Cardiac fibroblast (primary cell): ENCODE results near the gene PLAGL2.

Source experiments
- DNase-seq, 2 donors: peaks; one replicate each; pipeline versions ENCODE4 v3.0.0 to v3.0.0-alpha.2; 2010; ENCODE audit warnings: low read depth in 2 of 2
- H3K4me3 ChIP-seq, 2 donors: replicated peaks in 1 of 2; 1 replicate in 1 of 2; 2 replicates in 1 of 2; pipeline ENCODE4 v1.5.1; 2011; ENCODE audit warnings: low read depth in 2 of 2, low read length in 2 of 2, mild to moderate bottlenecking in 2 of 2, moderate library complexity in 1 of 2
- CTCF ChIP-seq: IDR thresholded peaks from one replicate; pipeline ENCODE4 v1.5.1; 2011; ENCODE audit warnings: low read depth, mild to moderate bottlenecking, low read length, inconsistent platforms

PLAGL2 gene

GRCh38 chr20:32224463-32224862 is 16.9 kb upstream of the PLAGL2 start:
- no peak for DNase-seq
- no peak for TF ChIP-seq CTCF
- no peak overlapping the region for H3K4me3 ChIP-seq

DNA sequence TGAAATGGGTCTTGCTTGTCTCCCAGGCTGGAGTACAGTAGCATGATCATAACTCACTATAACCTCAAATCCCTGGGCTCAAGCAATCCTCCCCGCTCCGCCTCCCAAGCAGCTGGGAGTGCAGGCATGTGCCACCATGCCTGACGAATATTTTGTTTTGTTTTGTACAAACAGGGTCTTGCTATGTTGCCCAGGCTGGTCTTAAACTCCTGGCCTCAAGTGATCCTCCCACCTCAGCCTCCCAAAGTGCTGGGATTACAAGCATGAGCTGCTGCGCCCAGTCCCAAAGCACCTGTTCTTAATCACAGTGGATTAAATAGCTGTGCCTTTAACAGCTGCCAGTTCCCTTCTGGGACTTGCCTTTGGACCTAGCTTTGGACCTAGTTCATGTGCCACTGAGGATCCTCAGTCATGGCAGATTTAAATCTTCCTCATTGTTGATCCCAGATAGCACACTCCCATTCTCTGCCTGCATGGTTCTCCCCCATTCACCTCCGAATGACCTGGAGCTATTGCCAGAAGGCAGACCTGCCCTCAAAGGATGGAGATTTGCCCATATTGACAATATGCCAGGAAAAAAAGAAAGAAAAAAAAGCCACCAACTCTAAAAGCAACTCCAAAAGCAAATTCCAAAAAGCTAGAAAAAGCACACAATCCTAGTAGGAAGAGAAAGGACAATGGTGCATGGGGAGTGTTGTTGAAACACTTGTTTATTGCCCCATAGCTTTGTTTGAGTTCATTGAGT is 10.8 kb upstream of the PLAGL2 start:
- no peak overlapping the region for H3K4me3 ChIP-seq
- no peak for DNase-seq
- TF ChIP-seq CTCF: no peak

- TF ChIP-seq CTCF: no peak
- H3K4me3 ChIP-seq: no peak overlapping the region
These were observed 8.9 kb upstream of the PLAGL2 start for GRCh38 chr20:32216179-32217142.

GRCh38 chr20:32215729-32216128 is 8.2 kb upstream of the PLAGL2 start:
- no peak for DNase-seq
- no peak overlapping the region for H3K4me3 ChIP-seq
- no peak for TF ChIP-seq CTCF

More at GRCh38 chr20:32216179-32217142, 8.9 kb upstream of the PLAGL2 start:
- no peak for DNase-seq

DNA sequence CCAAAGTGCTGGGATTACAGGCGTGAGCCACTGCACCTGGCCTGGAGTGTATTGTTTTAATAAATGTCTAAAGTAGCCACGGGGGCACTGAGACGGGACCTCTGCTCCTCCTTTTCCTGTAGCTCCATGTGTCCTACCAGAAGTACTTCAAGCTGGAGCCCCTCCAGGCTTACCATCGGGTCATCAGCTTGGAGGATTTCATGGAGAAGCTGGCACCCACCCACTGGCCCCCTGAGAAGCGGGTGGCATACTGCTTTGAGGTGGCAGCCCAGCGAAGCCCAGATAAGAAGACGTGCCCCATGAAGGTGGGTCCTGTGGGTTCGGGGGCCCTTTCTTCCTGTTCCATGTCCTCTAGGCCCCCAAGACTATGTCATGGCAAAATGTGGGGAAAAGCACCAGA is 7.6 kb upstream of the PLAGL2 start:
- no peak for TF ChIP-seq CTCF
- no peak overlapping the region for H3K4me3 ChIP-seq
- DNase-seq: no peak

DNA sequence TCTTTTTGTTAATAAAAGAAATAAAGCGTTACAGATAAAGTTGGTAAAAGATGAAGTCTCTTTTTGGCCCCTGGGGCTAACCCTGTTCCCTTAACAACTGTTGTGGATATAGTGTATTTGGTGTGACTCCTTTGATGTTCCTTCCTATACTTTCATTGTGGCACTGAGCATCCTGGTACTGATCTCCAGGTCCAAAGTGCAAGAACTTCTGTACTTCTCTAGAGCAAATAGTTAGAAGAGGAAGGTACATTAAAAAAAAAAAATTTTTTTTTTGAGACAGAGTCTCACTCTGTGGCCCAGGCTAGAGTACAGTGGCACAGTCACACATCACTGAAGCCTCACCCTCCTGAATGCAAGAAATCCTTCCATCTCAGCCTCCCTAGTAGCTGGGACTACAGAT is 6.3 kb upstream of the PLAGL2 start:
- H3K4me3 ChIP-seq: no peak overlapping the region
- no peak for DNase-seq
- TF ChIP-seq CTCF: no peak
